Measurements from ENCODE around the gene DCLK1.

The DCLK1 gene

GRCh38 chr13:35930665-35931631 is 200.2 kb downstream of the DCLK1 start:
- DNase-seq: no peak

- DNase-seq: no peak
These were observed 203.6 kb downstream of the DCLK1 start for GRCh38 chr13:35927567-35928021.

GRCh38 chr13:35926859-35927530 is 204.2 kb downstream of the DCLK1 start:
- DNase-seq: no peak

GRCh38 chr13:35925669-35926068 is 205.5 kb downstream of the DCLK1 start:
- no peak for DNase-seq

- DNase-seq: no peak
These were observed 207.8 kb downstream of the DCLK1 start for GRCh38 chr13:35923347-35923746.

- no peak for DNase-seq
These were observed 210.4 kb downstream of the DCLK1 start for GRCh38 chr13:35920816-35921215.

GRCh38 chr13:35917942-35918645 is 213.1 kb downstream of the DCLK1 start:
- no peak for DNase-seq

GRCh38 chr13:35917252-35917941 is 213.8 kb downstream of the DCLK1 start:
- DNase-seq: no peak

GRCh38 chr13:35916146-35916545 is 215.0 kb downstream of the DCLK1 start:
- DNase-seq: no peak

GRCh38 chr13:35914662-35915061 is 216.5 kb downstream of the DCLK1 start:
- DNase-seq: no peak

GRCh38 chr13:35912841-35913240 is 218.3 kb downstream of the DCLK1 start:
- DNase-seq: no peak

- no peak for DNase-seq
These were observed 221.2 kb downstream of the DCLK1 start for GRCh38 chr13:35909837-35910540.

- DNase-seq: no peak
These were observed 222.1 kb downstream of the DCLK1 start for GRCh38 chr13:35909091-35909490.

GRCh38 chr13:35908226-35908625 is 223.0 kb downstream of the DCLK1 start:
- no peak for DNase-seq

GRCh38 chr13:35906636-35907035 is 224.5 kb downstream of the DCLK1 start:
- no peak for DNase-seq

- DNase-seq: no peak
These were observed 228.1 kb downstream of the DCLK1 start for GRCh38 chr13:35903075-35903474.

GRCh38 chr13:35898041-35898440 is 233.1 kb downstream of the DCLK1 start:
- no peak for DNase-seq

- no peak for DNase-seq
These were observed 236.5 kb downstream of the DCLK1 start for GRCh38 chr13:35894636-35895035.

- no peak for DNase-seq
These were observed 238.1 kb downstream of the DCLK1 start for GRCh38 chr13:35892837-35893814.

GRCh38 chr13:35891507-35892441 is 239.4 kb downstream of the DCLK1 start:
- no peak for DNase-seq

Measured in activated effector memory CD4-positive, alpha-beta T cell treated with anti-CD3 and anti-CD28 coated beads, Interleukin-2, amount 50 U/mL, for 16 hours (primary cell).